HG03439 (cell line): ENCODE data around the gene RASA3.

Source experiments
- ATAC-seq: cut with Tn5 transposase; IDR thresholded peaks from one replicate; pipeline ENCODE4 v1.9.1; 2021; ENCODE audit warnings: mild to moderate bottlenecking, moderate library complexity; ENCODE audit not compliant: unreplicated experiment

The RASA3 gene

DNA sequence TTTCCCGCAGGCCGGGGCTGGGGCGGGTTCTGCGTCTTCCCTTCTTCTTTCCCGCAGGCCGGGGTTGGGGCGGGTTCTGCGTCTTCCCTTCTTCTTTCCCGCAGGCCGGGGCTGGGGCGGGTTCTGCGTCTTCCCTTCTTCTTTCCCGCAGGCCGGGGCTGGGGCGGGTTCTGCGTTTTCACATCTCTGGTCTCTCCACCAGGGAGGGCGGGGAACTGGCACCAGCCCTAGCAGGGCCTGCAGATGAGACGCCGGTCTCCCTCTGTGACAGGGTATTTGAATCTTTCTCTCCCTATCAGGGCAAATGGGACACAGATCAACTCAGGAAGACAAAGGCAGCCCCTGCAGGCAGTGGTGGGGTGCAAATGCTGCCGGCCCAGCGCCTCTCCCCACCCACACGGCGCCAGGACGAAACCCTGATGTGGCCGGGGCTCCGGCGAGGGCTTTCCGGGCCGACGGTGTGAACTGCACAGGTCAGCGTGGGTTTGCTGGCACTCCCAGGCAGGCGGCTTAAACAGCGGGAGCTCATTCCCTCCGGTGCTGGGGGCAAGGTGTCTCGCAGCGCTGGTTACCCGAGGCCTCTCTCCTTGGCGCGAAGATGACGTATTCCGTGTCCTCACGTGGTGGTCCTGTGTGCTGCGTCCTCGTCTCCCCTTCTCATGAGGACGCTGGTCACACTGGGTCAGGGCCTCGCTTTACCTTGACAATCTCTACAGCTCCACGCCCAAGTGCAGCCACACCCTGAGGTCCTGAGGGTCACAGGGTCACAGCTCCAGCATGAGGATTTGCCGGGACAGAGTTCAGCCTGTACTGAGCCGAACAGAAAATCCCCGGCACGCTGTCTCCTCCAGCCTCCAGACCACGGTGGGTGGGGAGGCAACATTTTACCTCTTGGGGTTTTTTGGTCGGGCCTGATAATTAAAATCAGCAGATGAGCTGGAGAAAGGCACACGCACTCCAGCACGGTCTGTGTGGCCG, 157.8 kb downstream of the RASA3 start:
- ATAC-seq: no peak

DNA sequence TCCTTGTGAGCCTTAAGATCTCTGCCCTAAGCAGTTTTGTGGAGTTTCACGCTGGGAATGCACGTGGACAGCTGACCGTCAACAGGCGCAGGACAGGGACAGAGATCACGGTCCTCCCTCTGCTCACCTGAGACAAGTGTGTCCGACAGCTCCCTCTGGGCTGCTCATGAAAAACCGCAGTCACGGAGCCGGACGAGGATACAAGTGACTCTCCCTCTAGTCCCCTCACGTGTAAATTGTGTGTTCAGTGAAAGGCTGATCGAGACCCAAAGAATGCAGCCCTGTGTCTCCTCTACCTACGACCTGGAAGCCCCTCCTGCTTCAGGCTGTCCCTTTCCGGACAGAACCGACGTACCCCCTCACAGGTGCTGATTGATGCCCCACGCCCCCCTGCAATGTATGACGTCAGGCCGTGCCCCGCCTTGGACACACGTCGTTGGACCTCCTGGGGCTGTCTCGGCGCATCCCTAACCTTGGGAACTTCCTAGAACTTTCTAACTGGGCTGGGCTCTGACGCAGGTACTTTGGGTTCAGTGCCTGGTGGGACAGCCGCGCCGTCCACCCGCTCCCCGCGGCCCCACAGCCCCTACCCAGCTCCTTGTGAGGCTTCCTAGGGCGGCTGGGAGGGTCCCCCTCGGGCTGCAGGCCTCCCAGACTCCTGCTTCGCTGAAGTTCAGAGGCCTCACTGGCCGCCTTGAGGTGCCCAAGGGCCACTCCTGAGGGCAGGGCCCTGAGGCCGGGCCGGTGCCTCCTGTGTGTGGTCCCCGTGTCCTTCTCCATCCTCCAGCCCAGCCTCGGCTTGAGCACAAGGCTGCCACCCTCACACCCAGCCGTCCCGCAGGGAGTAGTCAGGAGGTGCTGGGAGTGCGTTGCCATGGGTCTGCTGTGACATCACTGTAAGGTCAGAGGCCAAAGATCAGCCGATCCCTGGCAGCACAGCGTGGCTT, 158.9 kb downstream of the RASA3 start, which contains the start of gene C13orf46:
Gene C13orf46, minus strand, starts transcription at position 859 of the 947 bp plus-strand sequence. Its CDS starts 79 bp downstream, at position 780.
- ATAC-seq: no peak

DNA sequence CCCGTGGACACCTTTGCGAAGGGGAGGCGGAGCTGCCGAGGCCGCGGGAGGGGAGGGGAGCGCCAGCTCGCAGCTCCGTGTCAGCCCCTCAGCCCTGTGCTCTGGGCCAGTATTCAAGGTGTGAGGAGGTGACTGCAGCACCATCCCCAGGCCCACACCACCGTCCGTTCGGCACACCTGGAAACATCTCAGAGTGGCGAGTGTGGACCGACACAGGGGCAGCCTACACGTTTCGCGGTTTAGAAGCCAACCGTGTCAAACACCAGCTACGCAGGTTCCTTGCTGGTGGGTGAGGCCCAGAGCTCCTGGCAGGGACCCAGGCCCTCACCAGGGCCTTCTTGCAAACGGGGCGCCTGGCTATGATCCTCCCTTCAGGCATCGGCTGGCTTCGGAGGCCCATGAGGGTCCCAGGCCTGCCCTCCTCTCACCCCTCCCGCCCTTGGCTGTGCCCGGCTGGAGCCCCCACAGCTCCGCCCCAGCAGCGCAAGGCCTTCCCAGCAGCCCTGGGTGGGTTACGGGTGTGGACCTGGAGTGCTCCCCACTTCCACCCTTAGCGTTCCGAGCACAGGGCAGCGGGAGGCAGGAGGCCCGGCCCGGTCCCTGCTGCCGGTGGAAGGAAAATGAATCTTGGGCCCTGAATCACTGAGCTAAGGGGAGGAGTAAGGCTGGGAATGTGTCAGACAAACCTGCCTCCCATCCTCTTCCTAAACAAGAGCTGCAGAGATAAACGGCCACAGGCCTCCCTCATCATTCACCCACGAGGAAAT, 159.8 kb downstream of the RASA3 start:
- ATAC-seq: no peak

DNA sequence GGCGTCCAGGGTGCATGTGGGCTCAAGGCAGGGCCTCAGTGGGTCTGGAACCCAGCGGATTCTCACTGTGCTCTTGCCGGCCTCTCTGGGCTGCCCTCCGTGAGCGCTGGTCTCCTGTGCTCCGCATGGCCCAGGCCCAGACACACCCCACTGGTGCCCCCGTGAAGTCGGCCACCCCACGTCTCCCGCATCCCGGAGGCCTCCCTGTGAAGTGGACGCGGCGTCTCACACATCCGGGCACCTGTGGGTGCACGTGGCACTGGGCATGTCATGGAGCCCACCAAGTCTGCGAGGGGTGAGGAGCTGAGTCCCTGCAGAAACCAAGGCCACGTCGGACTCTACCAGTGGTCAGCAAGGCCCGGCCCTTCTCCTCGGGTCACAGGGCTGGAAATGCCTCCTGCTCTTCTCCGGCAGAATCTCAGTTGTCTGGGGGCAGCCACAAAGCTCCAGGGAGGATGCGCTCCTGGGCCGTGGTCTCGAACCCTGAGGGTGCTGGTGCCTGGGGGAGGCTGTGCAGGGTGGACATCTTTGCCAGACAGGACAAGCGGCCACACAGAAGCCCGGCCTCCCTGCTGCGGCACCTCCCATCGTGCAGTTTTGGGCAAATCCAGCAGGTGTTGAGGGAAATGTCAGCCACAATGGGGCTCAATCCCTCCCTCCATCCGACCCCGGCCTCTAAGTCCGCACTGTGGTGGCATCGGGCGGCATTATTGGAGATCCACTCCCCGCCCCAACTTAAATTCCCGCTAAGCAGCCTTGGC, 160.8 kb downstream of the RASA3 start:
- no peak for ATAC-seq

DNA sequence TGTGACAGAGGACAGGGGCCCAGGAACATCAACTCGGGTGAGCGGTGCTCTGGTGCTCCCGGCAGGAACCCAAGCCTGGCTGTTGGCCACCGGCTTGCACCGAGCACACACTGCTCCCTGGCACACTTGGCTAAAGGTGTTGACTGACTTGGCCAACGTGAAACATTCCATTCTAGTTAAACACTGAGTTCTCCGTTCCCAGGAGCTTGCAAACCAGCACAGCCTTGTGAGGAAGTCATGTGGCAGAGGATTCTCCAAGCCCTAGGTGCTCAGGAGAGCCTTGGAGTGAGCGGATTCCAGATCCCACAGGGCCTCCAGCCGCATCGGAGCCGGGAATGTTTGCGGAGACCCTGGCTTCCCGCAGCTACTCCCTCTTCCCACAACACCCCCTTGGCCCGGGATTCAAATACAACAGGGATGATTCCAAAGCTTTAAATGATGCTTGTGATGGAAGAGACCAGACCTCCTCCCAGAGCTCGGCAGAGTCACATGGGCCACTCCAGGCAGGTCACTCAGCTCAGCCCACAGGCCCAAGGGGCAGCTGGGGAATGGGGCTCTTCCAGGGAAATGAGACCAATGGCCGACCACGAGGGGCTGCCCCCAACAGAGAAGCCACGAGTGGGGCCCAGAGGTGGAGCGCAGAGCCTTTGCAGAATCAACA, 161.5 kb downstream of the RASA3 start:
- no peak for ATAC-seq

DNA sequence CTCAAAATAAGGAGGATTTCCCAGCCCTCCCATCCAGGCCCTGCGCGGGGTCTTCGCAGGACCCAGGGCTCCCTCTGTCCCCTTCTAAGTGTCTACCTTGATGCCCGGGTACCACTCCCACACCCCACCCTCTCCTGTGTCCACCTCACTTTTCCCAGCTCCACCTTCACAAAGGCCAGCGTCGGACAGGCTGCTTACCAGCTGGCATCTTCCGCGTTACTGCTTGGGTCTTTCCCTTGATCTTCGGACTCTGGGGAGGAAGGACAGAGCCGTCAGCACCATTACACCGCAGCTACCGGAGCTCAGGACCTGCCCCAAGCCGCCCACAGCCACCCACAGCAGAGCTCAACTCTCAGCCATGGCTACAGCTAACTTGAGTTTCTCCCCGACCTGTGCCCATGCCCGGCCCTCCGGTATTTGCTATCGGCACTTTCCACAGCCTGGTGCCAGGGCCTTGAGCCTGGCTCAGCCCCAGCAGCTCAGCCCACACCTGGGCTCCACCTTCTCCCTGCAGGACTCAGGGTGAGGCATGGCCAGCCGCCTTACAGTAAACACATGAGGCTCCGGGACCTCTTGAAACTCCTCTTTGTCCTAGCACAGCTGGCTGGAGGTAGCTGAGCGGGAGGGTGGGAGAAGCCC, 162.3 kb downstream of the RASA3 start:
- no peak for ATAC-seq

DNA sequence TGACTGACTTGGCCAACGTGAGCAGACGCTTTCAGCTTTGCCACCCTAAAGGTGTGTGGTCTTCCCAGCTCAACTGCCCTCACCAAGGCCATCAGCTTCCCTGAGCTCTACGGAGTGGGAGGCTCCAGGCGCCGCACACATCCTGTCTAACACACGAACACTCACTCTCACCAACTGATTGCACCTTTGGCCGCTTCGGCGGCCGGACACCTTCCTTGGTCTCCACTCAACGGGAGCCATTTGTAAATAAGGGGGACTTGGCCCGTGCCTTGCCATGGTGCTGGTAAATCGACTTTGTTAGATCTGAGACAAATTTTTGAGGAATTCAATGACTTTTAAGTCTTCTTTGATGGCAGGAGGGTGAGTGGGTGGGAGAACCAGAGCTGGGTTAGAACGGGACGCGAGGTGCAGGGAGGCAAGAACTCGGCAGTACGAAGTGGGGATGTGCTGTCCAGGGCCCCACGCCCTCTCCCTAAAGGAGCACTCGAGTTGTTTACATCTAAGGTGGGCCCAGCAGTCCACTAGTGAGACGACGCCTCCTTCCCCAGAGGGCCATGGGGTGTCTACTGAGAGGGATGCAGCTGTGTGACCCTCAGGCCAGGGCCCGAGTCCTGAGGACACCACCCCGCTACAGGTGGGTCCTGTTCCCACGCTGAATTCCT, 163.0 kb downstream of the RASA3 start:
- no peak for ATAC-seq

DNA sequence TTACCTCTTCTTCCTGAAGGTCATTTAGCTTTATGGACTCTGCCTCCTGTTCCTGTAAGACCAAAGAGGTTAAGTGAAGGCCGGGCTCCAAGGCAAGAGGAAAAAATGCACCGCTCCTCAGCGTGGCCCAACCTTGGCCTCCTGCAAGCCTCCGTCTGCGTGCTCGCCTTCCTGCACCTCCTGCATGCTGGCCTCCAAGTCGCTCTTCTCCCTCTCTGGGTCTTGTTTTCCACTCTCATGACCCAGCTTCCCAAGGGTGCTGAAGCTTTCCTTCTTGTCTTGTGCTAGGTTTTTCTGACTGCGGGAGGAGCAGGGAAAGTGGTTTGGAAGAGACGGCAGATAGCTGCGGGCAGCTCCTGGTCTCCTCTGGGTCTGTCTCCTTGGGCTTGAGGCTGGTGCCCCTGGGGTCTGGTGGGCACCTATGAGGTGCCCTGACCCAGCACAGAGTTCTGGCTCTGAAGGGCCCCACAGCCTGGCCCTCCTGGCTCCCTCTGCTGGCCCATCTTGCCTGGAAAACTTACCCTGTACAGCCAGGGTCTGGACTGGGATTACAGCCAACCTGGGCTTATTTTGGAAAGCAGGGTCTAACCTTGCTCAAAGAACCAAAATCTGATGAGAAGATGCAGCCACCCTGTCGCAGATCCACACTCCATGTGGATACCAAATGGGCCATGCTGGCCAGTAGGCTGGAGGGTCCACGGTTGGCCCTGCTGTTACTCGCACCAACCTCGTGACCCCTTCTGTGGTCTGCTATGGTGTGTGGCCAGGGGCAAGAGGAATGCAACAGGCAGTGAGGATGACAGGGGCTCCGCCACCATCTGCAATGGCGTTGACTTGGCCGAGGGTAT, 163.7 kb downstream of the RASA3 start:
- ATAC-seq: no peak

DNA sequence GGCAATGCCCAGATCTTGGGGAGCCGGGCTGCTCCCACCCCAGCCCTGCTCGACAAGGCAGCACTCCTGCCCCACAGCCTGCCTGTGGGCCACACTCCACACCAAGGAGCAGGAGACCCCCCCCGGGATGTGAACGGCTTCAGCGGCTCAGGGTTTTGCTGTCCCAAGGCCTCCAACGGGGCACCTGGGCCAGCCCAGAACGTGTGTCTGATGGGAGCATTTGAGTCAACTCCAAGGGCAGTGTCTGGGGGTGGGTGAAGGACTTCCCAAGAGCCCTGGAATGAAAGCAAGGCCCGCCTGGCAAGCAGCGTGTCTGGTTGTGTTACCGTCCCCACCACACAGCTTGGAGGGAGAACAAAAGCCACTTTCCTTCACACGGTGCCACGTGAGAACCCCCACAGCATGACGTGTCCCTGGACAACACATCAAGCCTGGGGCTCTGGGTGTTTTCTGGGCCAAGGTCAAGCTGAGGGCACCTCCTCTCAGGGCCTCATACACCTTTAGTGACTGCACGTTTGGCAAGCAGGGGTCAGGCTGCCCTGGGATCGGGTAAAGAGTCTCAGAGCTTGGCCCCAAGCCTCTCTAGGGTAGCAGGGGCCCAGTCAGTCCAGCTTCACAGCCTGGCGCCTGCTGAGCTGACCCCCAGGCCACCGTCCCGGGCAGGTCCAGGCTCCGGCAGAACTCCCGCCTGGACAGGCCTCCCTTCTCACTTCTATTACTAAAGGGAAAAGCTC, 164.5 kb downstream of the RASA3 start:
- no peak for ATAC-seq

DNA sequence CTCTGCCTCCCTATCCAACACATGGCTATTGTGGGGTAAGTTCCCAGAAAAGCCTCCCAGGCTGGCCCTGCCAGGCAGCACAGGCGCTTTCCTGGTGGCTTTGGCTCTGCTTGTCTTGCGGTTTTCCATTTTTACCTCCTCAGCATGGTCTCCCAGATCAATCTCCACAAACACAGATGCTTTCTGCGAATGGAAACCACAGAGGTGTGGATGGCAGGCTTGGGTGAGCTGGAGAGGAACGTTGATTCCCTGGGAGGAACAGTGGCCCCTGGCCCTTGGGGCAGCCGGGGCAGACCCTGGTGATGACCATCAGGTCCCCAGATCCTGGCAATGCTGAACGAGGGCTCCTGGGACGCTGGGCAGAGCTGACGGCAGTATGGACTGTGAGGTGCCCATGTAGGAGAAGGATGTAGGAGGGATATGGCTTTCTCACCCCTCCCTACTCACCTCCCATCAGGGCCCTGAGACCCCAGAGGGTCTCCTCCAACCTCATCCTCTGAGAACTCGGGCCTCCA, 165.2 kb downstream of the RASA3 start:
- no peak for ATAC-seq

DNA sequence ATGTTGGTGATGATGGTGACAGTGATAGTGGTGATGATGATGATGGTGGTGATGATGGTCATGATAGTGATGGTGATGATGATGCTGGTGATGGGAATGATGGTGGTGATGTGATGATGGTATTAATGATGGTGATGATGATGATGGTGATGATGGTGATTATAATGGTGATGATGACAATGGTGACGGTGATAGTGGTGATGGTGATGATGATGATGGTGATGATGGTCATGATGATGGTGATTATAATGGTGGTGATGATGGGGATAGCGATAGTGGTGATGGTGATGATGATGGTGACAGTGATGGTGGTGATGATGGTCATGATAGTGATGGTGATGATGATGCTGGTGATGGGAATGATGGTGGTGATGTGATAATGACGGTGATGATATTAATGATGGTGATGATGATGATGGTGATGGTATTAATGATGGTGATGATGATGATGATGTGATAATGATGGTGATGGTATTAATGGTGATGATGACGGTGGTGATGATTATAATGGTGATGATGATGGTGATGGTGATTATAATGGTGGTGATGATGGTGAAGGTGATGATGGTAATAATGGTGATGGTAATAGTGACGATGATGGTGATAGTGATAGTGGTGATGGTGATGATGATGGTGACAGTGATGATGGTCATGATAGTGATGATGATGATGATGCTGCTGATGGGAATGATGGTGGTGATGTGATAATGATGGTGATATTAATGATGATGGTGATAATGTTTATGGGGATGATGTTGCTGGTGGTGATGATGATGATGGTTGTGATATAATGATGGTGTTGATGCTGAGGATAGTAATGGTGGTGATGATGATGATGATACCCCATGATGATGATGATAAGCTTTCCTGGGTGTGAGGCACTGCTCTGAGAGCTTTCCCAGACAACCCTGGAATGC, 166.2 kb downstream of the RASA3 start:
- ATAC-seq: no peak

DNA sequence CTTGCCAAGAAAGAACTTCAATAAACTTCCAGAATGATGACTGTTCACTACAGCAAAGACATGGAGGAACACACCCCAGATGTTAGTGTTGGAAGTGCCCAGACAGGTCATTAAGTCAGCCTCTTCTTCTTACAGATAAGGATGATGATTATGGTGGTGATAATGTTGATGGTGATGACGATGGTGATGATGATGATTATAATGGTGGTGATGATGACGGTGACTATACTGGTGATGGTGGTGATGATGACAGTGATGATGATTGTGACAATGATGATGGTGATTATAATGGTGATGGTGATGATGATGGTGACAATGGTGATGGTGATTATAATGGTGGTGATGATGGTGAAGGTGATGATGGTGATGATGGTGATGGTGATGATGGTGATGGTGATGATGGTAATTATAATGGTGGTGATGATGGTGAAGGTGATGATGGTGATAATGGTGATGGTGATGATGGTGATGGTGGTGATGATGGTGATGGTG, 167.0 kb downstream of the RASA3 start:
- ATAC-seq: no peak

DNA sequence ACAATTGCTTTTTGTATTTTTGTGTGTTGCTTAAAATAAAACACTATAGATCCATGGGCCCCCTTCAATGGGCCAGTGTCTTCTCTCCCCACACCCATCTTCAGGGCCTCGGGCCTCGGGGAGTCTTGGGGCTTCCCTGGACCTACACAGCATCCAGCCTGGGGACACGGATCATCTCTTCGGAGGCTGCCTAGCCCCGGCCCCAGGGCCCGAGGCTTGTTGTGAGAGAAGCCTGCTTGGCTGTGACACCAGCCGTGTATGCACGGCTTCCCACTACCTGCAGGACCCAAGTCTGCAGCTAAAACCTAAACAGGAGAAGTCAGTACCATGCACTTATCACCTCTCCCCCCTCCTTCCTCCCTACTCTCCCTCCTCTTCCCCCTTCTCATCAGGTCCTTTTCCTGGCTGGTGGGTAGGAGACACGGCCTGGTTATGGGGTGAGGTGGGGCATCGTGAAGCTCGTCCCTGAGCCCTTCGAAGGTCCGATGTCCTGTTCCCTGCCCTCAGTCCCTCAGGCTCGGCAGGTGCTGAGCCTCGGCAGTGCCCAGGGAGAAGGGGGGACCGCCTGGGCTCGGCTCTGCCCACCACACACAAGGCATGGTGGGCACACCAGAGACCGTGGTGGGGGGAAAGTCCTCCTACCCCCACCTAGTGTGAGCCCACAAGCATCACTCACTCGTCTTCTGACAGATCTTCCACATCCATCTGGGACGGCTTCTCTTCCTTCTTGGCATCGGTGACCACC, 168.0 kb downstream of the RASA3 start:
- no peak for ATAC-seq

DNA sequence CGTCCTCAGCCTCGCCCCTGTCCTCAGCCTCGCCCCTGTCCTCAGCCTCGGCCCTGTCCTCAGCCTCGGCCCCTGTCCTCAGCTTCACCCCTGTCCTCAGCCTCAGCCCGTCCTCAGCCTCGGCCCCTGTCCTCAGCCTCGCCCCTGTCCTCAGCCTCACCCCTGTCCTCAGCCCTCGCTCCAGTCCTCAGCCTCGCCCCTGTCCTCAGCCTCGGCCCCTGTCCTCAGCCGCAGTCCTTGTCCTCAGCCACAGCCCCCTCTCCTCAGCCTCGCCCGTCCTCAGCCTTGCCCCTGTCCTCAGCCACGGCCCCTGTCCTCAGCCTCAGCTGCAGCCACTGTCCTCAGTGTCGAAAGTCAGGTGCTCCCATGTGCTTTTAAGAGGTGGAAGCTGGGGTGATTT, 169.0 kb downstream of the RASA3 start:
- ATAC-seq: no peak

DNA sequence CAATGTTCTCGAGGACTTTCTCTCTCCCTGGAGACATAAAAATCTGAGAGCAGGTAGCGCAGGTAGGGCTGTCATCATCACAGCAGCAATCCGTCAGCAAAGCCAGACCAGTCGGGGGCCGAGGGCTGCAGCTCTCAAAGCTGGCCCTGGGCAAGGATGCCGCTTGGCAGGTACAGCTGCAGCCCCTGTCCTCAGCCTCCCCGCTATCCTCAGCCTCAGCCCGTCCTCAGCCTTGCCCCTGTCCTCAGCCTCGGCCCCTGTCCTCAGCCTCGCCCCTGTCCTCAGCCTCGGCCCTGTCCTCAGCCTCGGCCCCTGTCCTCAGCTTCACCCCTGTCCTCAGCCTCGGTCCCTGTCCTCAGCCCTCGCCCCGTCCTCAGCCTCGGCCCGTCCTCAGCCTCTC, 169.4 kb downstream of the RASA3 start:
- ATAC-seq: no peak
